Peyer's patch (tissue), 4 donors: ENCODE data around the gene SYNPO. TPM values are rescaled to one million over a fixed set of nuclear protein-coding genes. Genes with fewer than 3 reads are reported as not detected.
A peak's percentile ranks its signal among the peaks of the same experiment; 100 is the strongest.

Experiments
- DNase-seq, 3 donors: peaks; one replicate each; pipeline ENCODE4 v3.0.0-alpha.2; 2017 to 2019
- H3K27ac ChIP-seq, 4 donors: fragments of 200-600 bp; sonication (generic); one replicate each; pipeline ENCODE4 v1.5.1; 2016 to 2019
- H3K27me3 ChIP-seq, 2 donors: fragments of 200-600 bp; sonication (generic); one replicate each; pipeline ENCODE4 v1.5.1; 2019
- H3K36me3 ChIP-seq, 3 donors: fragments of 200-600 bp; sonication (generic); one replicate each; pipeline ENCODE4 v1.5.1; 2016 to 2019
- H3K4me1 ChIP-seq, 4 donors: fragments of 200-600 bp; sonication (generic); one replicate each; pipeline ENCODE4 v1.5.1; 2016 to 2019
- H3K4me3 ChIP-seq, 4 donors: fragments of 200-600 bp; sonication (generic); 1 replicate in 3 of 4; 2 replicates in 1 of 4; pipeline ENCODE4 v1.5.1; 2016 to 2019; ENCODE audit warnings: mild to moderate bottlenecking in 1 of 4
- H3K9me3 ChIP-seq, 4 donors: fragments of 200-600 bp; sonication (generic); one replicate each; pipeline ENCODE4 v1.5.1; 2016 to 2019; ENCODE audit warnings: mild to moderate bottlenecking in 1 of 4
- CTCF ChIP-seq, 6 experiments: fragments of 450-650 bp in 4 of 6; fragments of 200-600 bp in 2 of 6; sonication (generic) in 1 of 6; IDR thresholded peaks; one replicate each; pipeline ENCODE4 v1.5.1; 2017 to 2019; ENCODE audit warnings: antibody characterized with exemption in 6 of 6, mild to moderate bottlenecking in 3 of 6, moderate library complexity in 1 of 6
- POLR2A ChIP-seq, 2 donors: fragments of 450-650 bp; IDR thresholded peaks; one replicate each; pipeline ENCODE4 v1.5.1; 2017; ENCODE audit warnings: antibody characterized with exemption in 2 of 2, mild to moderate bottlenecking in 2 of 2, moderate library complexity in 2 of 2
- total RNA-seq, 4 donors: library from RNA; depleted of rRNA; stranded (reverse); fragments of >200 nt; gene quantifications; one replicate each; pipeline ENCODE4 v1.1.0, GENCODE V29; 2016

The SYNPO gene
- total RNA-seq, 4 donors from 2014 or later = 28.1 to 93.3 (median 75.8) TPM

- Histone ChIP-seq H3K4me1 (peaks cover 0 to 41% (median 0%) of the 10 kb centered on the region in 4 donors), H3K9me3 (no peaks in the 10 kb centered on the region), H3K27me3 (no peaks in the 10 kb centered on the region), H3K36me3 (no peaks in the 10 kb centered on the region), H3K4me3 (no peak overlapping the region), H3K27ac (peak overlapping the region in 2 of 4 donors; percentile 51 to 52)
- TF ChIP-seq POLR2A (IDR thresholded peaks at IDR 0.05) (no peak), CTCF (IDR thresholded peaks at IDR 0.05) (no peak)
- DNase-seq = peak; percentile 36 to 86 (median 79)
Measured at GRCh38 chr5:150599917-150600511, 40.4 kb upstream of the SYNPO start.

GRCh38 chr5:150600616-150601490 is 39.6 kb upstream of the SYNPO start:
- DNase-seq = peak in 1 of 3 donors; percentile 40
- no peak for TF ChIP-seq POLR2A (IDR thresholded peaks at IDR 0.05)
- TF ChIP-seq CTCF (IDR thresholded peaks at IDR 0.05) = no peak
- Histone ChIP-seq H3K27ac (peak overlapping the region in 3 of 4 donors; percentile 27 to 52 (median 51)), H3K4me1 (peaks cover 0 to 34% (median 0%) of the 10 kb centered on the region in 4 donors), H3K36me3 (no peaks in the 10 kb centered on the region), H3K4me3 (no peak overlapping the region), H3K9me3 (no peaks in the 10 kb centered on the region), H3K27me3 (no peaks in the 10 kb centered on the region)

GRCh38 chr5:150601491-150602345 is 38.7 kb upstream of the SYNPO start:
- DNase-seq = peak in 1 of 3 donors; percentile 40
- Histone ChIP-seq H3K4me3 (no peak overlapping the region), H3K36me3 (no peaks in the 10 kb centered on the region), H3K27ac (peak overlapping the region in 2 of 4 donors; percentile 51 to 52), H3K9me3 (no peaks in the 10 kb centered on the region), H3K4me1 (peaks cover 0 to 26% (median 0%) of the 10 kb centered on the region in 4 donors), H3K27me3 (no peaks in the 10 kb centered on the region)
- no peak for TF ChIP-seq POLR2A (IDR thresholded peaks at IDR 0.05)
- TF ChIP-seq CTCF (IDR thresholded peaks at IDR 0.05) = no peak

GRCh38 chr5:150603052-150603451 is 37.4 kb upstream of the SYNPO start:
- DNase-seq = peak in 1 of 3 donors; percentile 39
- H3K27me3 ChIP-seq = no peaks in the 10 kb centered on the region
- peaks cover 0 to 21% (median 0%) of the 10 kb centered on the region in 4 donors for H3K4me1 ChIP-seq
- peak overlapping the region in 2 of 4 donors; percentile 10 to 51 for H3K27ac ChIP-seq
- no peaks in the 10 kb centered on the region for H3K9me3 ChIP-seq
- H3K36me3 ChIP-seq = no peaks in the 10 kb centered on the region
- TF ChIP-seq POLR2A (IDR thresholded peaks at IDR 0.05) = no peak
- no peak overlapping the region for H3K4me3 ChIP-seq

GRCh38 chr5:150603491-150603890 is 37.0 kb upstream of the SYNPO start:
- Histone ChIP-seq H3K36me3 (no peaks in the 10 kb centered on the region), H3K27me3 (no peaks in the 10 kb centered on the region), H3K4me1 (peaks cover 0 to 16% (median 0%) of the 10 kb centered on the region in 4 donors), H3K4me3 (no peak overlapping the region), H3K9me3 (no peaks in the 10 kb centered on the region), H3K27ac (peak overlapping the region in 2 of 4 donors; percentile 5 to 10)
- DNase-seq = peak in 1 of 3 donors; percentile 25
- TF ChIP-seq CTCF (IDR thresholded peaks at IDR 0.05) (no peak), POLR2A (IDR thresholded peaks at IDR 0.05) (no peak)
